Effector memory CD8-positive, alpha-beta T cell (primary cell): ENCODE measurements around the gene SLC29A1.
"Not testable (repeated sequence)": the region's sequence is repeated elsewhere in the genome, so short reads cannot be mapped to it uniquely, and the experiment has no call there.

Experiments used
- ATAC-seq: fragments of 150-1000 bp; cut with Tn5 transposase; replicated peaks from 2 replicates; pipeline ENCODE4 v1.10.0; 2021; ENCODE audit warnings: mild to moderate bottlenecking, moderate library complexity
- DNase-seq, 3 experiments: peaks; one replicate each; pipeline ENCODE4 v3.0.0; 2021
- H3K27ac Mint-ChIP-seq, 2 donors: one replicate each; pipeline ENCODE4 v1.8.0; 2022; ENCODE audit warnings: mild to moderate bottlenecking in 2 of 2, mixed read lengths in 2 of 2, moderate library complexity in 2 of 2
- H3K27me3 Mint-ChIP-seq, 2 donors: one replicate each; pipeline ENCODE4 v1.8.0; 2022; ENCODE audit warnings: mixed read lengths in 2 of 2
- H3K36me3 Mint-ChIP-seq: one replicate; pipeline ENCODE4 v1.8.0; 2022; ENCODE audit warnings: mild to moderate bottlenecking, moderate library complexity, mixed read lengths; ENCODE audit not compliant: insufficient read depth
- H3K4me1 Mint-ChIP-seq, 2 donors: one replicate each; pipeline ENCODE4 v1.8.0; 2022; ENCODE audit warnings: low read depth in 2 of 2, mixed read lengths in 2 of 2
- H3K4me3 Mint-ChIP-seq, 2 donors: one replicate each; pipeline ENCODE4 v1.8.0; 2022; ENCODE audit warnings: mild to moderate bottlenecking in 2 of 2, mixed read lengths in 2 of 2, moderate library complexity in 2 of 2
- H3K9me3 Mint-ChIP-seq, 2 donors: one replicate each; pipeline ENCODE4 v1.8.0; 2022; ENCODE audit warnings: mixed read lengths in 2 of 2
- total RNA-seq, 9 experiments: gene quantifications; one replicate each; lab custom pipeline; 2026; lab: John Stamatoyannopoulos, UW

Gene SLC29A1
- 1.4 to 96.9 (median 4.6) reads per million in 9 experiments for total RNA-seq

GRCh38 chr6:44223319-44224028, at the start of gene SLC29A1:
Gene SLC29A1, plus strand, starts transcription at chr6:44223595. Its CDS starts 3,719 bp downstream, at chr6:44227314.
- peak; percentile 73 to 77 (median 73) for DNase-seq

GRCh38 chr6:44176130-44176761, 47.1 kb upstream of the SLC29A1 start:
- Mint-ChIP-seq H3K9me3 (no peaks in the 10 kb centered on the region), H3K27me3 (peaks cover 5 to 24% of the 10 kb centered on the region in 2 donors), H3K4me3 (peak overlapping the region; percentile 45 to 46), H3K4me1 (peaks cover 14 to 16% of the 10 kb centered on the region in 2 donors), H3K36me3 (no peaks in the 10 kb centered on the region), H3K27ac (peak overlapping the region in 1 of 2 donors; percentile 22)
- DNase-seq (no peak), ATAC-seq (no peak)

More at GRCh38 chr6:44223319-44224028, at the start of gene SLC29A1:
- H3K4me3 Mint-ChIP-seq = peak within 1 kb of the TSS; percentile 89 to 92
- H3K27me3 Mint-ChIP-seq = peaks cover 2 to 15% of the 10 kb centered on the region in 2 donors
- H3K4me1 Mint-ChIP-seq = peaks cover 15 to 22% of the 10 kb centered on the region in 2 donors
- peak within 1 kb of the TSS in 1 of 2 donors; percentile 80 for H3K27ac Mint-ChIP-seq
- ATAC-seq = peak; percentile 79
- no peaks in the 10 kb centered on the region for H3K36me3 Mint-ChIP-seq
- no peaks in the 10 kb centered on the region for H3K9me3 Mint-ChIP-seq

- Mint-ChIP-seq H3K9me3 (no peaks in the 10 kb centered on the region), H3K27ac (peak overlapping the region in 1 of 2 donors; percentile 22), H3K36me3 (no peaks in the 10 kb centered on the region), H3K4me3 (peak overlapping the region; percentile 45 to 46), H3K27me3 (peaks cover 5 to 20% of the 10 kb centered on the region in 2 donors), H3K4me1 (peaks cover 14 to 16% of the 10 kb centered on the region in 2 donors)
- ATAC-seq (peak; percentile 89), DNase-seq (peak in 2 of 3 experiments; percentile 45 to 48)
These were observed 46.5 kb upstream of the SLC29A1 start for GRCh38 chr6:44176762-44177509.

GRCh38 chr6:44177691-44178423, 45.5 kb upstream of the SLC29A1 start:
- H3K27ac Mint-ChIP-seq = peak overlapping the region in 1 of 2 donors; percentile 22
- H3K27me3 Mint-ChIP-seq = peaks cover 1 to 13% of the 10 kb centered on the region in 2 donors
- H3K36me3 Mint-ChIP-seq = no peaks in the 10 kb centered on the region
- no peaks in the 10 kb centered on the region for H3K9me3 Mint-ChIP-seq
- no peak for ATAC-seq
- H3K4me1 Mint-ChIP-seq = peaks cover 11 to 14% of the 10 kb centered on the region in 2 donors
- DNase-seq = no peak
- H3K4me3 Mint-ChIP-seq = peak overlapping the region; percentile 15 to 45

GRCh38 chr6:44178424-44179071, 44.8 kb upstream of the SLC29A1 start:
- H3K4me3 Mint-ChIP-seq = no peak overlapping the region
- ATAC-seq = no peak
- H3K27me3 Mint-ChIP-seq = peaks cover 0 to 9% of the 10 kb centered on the region in 2 donors
- no peak overlapping the region for H3K27ac Mint-ChIP-seq
- no peak for DNase-seq
- peaks cover 10 to 14% of the 10 kb centered on the region in 2 donors for H3K4me1 Mint-ChIP-seq
- no peaks in the 10 kb centered on the region for H3K36me3 Mint-ChIP-seq
- no peaks in the 10 kb centered on the region for H3K9me3 Mint-ChIP-seq

- H3K27me3 Mint-ChIP-seq = peaks cover 0 to 12% of the 10 kb centered on the region in 2 donors
- DNase-seq = no peak
- ATAC-seq = no peak
- H3K4me1 Mint-ChIP-seq = peaks cover 10 to 14% of the 10 kb centered on the region in 2 donors
- no peak overlapping the region for H3K4me3 Mint-ChIP-seq
- H3K9me3 Mint-ChIP-seq = no peaks in the 10 kb centered on the region
- no peak overlapping the region for H3K27ac Mint-ChIP-seq
- H3K36me3 Mint-ChIP-seq = no peaks in the 10 kb centered on the region
These were observed 44.3 kb upstream of the SLC29A1 start for GRCh38 chr6:44179072-44179536.

GRCh38 chr6:44179648-44180047, 43.7 kb upstream of the SLC29A1 start:
- Mint-ChIP-seq H3K27me3 (peaks cover 0 to 17% of the 10 kb centered on the region in 2 donors), H3K4me1 (peaks cover 10 to 14% of the 10 kb centered on the region in 2 donors), H3K36me3 (no peaks in the 10 kb centered on the region), H3K4me3 (no peak overlapping the region), H3K9me3 (no peaks in the 10 kb centered on the region), H3K27ac (no peak overlapping the region)
- ATAC-seq = no peak
- no peak for DNase-seq

- peaks cover 10 to 14% of the 10 kb centered on the region in 2 donors for H3K4me1 Mint-ChIP-seq
- H3K27ac Mint-ChIP-seq = no peak overlapping the region
- ATAC-seq = no peak
- DNase-seq = no peak
- H3K27me3 Mint-ChIP-seq = peaks cover 5 to 25% of the 10 kb centered on the region in 2 donors
- H3K4me3 Mint-ChIP-seq = no peak overlapping the region
- no peaks in the 10 kb centered on the region for H3K9me3 Mint-ChIP-seq
- no peaks in the 10 kb centered on the region for H3K36me3 Mint-ChIP-seq
These were observed 43.0 kb upstream of the SLC29A1 start for GRCh38 chr6:44180406-44180805.

- no peak for DNase-seq
- H3K9me3 Mint-ChIP-seq = no peaks in the 10 kb centered on the region
- no peak overlapping the region for H3K4me3 Mint-ChIP-seq
- no peak for ATAC-seq
- H3K36me3 Mint-ChIP-seq = no peaks in the 10 kb centered on the region
- H3K4me1 Mint-ChIP-seq = peaks cover 12 to 15% of the 10 kb centered on the region in 2 donors
- peaks cover 10 to 29% of the 10 kb centered on the region in 2 donors for H3K27me3 Mint-ChIP-seq
- H3K27ac Mint-ChIP-seq = no peak overlapping the region
These were observed 42.5 kb upstream of the SLC29A1 start for GRCh38 chr6:44180886-44181285.

GRCh38 chr6:44181784-44182183, 41.6 kb upstream of the SLC29A1 start:
- peaks cover 13 to 14% of the 10 kb centered on the region in 2 donors for H3K4me1 Mint-ChIP-seq
- not testable (repeated sequence) for ATAC-seq, DNase-seq, H3K4me3 Mint-ChIP-seq, H3K36me3 Mint-ChIP-seq, H3K27ac Mint-ChIP-seq, H3K9me3 Mint-ChIP-seq
- peaks cover 16 to 29% of the 10 kb centered on the region in 2 donors for H3K27me3 Mint-ChIP-seq

GRCh38 chr6:44182911-44183390, 40.4 kb upstream of the SLC29A1 start:
- no peak overlapping the region for H3K4me3 Mint-ChIP-seq
- DNase-seq (no peak), ATAC-seq (no peak)
- H3K4me1 Mint-ChIP-seq = peaks cover 5 to 6% of the 10 kb centered on the region in 2 donors
- H3K9me3 Mint-ChIP-seq = no peaks in the 10 kb centered on the region
- no peak overlapping the region for H3K27ac Mint-ChIP-seq
- H3K36me3 Mint-ChIP-seq = no peaks in the 10 kb centered on the region
- H3K27me3 Mint-ChIP-seq = peaks cover 16 to 29% of the 10 kb centered on the region in 2 donors

- no peak overlapping the region for H3K4me3 Mint-ChIP-seq
- ATAC-seq = no peak
- H3K9me3 Mint-ChIP-seq = no peaks in the 10 kb centered on the region
- no peaks in the 10 kb centered on the region for H3K36me3 Mint-ChIP-seq
- peaks cover 16 to 29% of the 10 kb centered on the region in 2 donors for H3K27me3 Mint-ChIP-seq
- peaks cover 5 to 6% of the 10 kb centered on the region in 2 donors for H3K4me1 Mint-ChIP-seq
- no peak overlapping the region for H3K27ac Mint-ChIP-seq
- no peak for DNase-seq
These were observed 39.6 kb upstream of the SLC29A1 start for GRCh38 chr6:44183783-44184182.
